HL-60 (cell line): Measurements from ENCODE around the gene SIL1.

ENCODE experiments used
- CTCF ChIP-seq: IDR thresholded peaks from one replicate; pipeline ENCODE4 v1.5.1; 2011; ENCODE audit warnings: low read length, control low read depth, inconsistent platforms; ENCODE audit not compliant: insufficient read depth
- POLR2AphosphoS5 ChIP-seq: IDR thresholded peaks from 2 replicates; pipeline ENCODE4 v1.6.1; 2012; ENCODE audit warnings: low read depth

GRCh38 chr5:139108063-139108824 lies 89.9 kb downstream of the SIL1 start:
- TF ChIP-seq CTCF (no peak), POLR2AphosphoS5 (no peak)
